CD14-positive monocyte (primary cell): Measurements from ENCODE around the gene NFKB1. TPM values are rescaled to one million over a fixed set of nuclear protein-coding genes. Genes with fewer than 3 reads are reported as not detected.
A peak's percentile ranks its signal among the peaks of the same experiment; 100 is the strongest.

Experiments
- DNase-seq, 3 donors: peaks; one replicate each; pipeline ENCODE4 v3.0.0-alpha.2; 2011 to 2022
- H2AFZ ChIP-seq: 2 replicates; pipeline ENCODE4 v1.6.0; 2012; ENCODE audit warnings: mild to moderate bottlenecking, low read depth, low read length, inconsistent platforms; ENCODE audit not compliant: insufficient read depth, poor library complexity, severe bottlenecking
- H3K27ac ChIP-seq, 2 donors: 1 replicate in 1 of 2; 2 replicates in 1 of 2; pipeline ENCODE4 v1.5.1; 2012 to 2013; ENCODE audit warnings: low read length in 2 of 2, control low read depth in 1 of 2, inconsistent platforms in 1 of 2, low read depth in 1 of 2, mild to moderate bottlenecking in 1 of 2
- H3K27me3 ChIP-seq, 2 donors: one replicate each; pipeline versions ENCODE4 v1.6.0 to v1.6.1; 2011 to 2013; ENCODE audit warnings: low read length in 2 of 2; ENCODE audit not compliant: control insufficient read depth in 2 of 2, insufficient read depth in 2 of 2
- H3K36me3 ChIP-seq, 2 donors: replicated peaks in 1 of 2; 1 replicate in 1 of 2; 2 replicates in 1 of 2; pipeline versions ENCODE4 v1.5.1 to v1.6.1; 2012 to 2013; ENCODE audit warnings: low read length in 2 of 2, control low read depth in 1 of 2, inconsistent platforms in 1 of 2, mild to moderate bottlenecking in 1 of 2; ENCODE audit not compliant: insufficient read depth in 2 of 2, control insufficient read depth in 1 of 2
- H3K4me1 ChIP-seq, 2 donors: 1 replicate in 1 of 2; 2 replicates in 1 of 2; pipeline versions ENCODE4 v1.5.1 to v1.6.1; 2012 to 2013; ENCODE audit warnings: low read length in 2 of 2, control low read depth in 1 of 2, inconsistent platforms in 1 of 2, mild to moderate bottlenecking in 1 of 2, moderate library complexity in 1 of 2; ENCODE audit not compliant: insufficient read depth in 2 of 2, control insufficient read depth in 1 of 2
- H3K4me2 ChIP-seq: replicated peaks from 2 replicates; pipeline ENCODE3; 2012; ENCODE audit warnings: low read length, moderate library complexity, mild to moderate bottlenecking; ENCODE audit not compliant: poor library complexity, severe bottlenecking; ENCODE audit errors: extremely low read depth
- H3K4me3 ChIP-seq, 3 experiments: fragments of 200-600 bp in 1 of 3; sonication (generic) in 1 of 3; replicated peaks in 1 of 3; 1 replicate in 2 of 3; 2 replicates in 1 of 3; pipeline ENCODE4 v1.5.1; 2011 to 2013; ENCODE audit warnings: low read length in 3 of 3, mild to moderate bottlenecking in 3 of 3, control low read depth in 2 of 3, low read depth in 2 of 3, inconsistent platforms in 1 of 3, moderate library complexity in 1 of 3
- H3K79me2 ChIP-seq: 2 replicates; pipeline ENCODE4 v1.6.0; 2012; ENCODE audit warnings: mild to moderate bottlenecking, control low read depth, inconsistent platforms, low read length, moderate library complexity; ENCODE audit not compliant: insufficient read depth
- H3K9ac ChIP-seq: 2 replicates; pipeline ENCODE4 v1.6.0; 2017; ENCODE audit warnings: low read length, mild to moderate bottlenecking; ENCODE audit not compliant: insufficient read depth, poor library complexity, severe bottlenecking
- H3K9me3 ChIP-seq, 2 donors: replicated peaks in 1 of 2; 1 replicate in 1 of 2; 2 replicates in 1 of 2; pipeline versions ENCODE4 v1.5.1 to v1.6.1; 2012 to 2013; ENCODE audit warnings: low read length in 2 of 2, control low read depth in 1 of 2; ENCODE audit not compliant: control insufficient read depth in 1 of 2, insufficient read depth in 1 of 2
- H4K20me1 ChIP-seq: 2 replicates; pipeline ENCODE4 v1.6.0; 2012; ENCODE audit warnings: mild to moderate bottlenecking, low read length, control low read depth, moderate library complexity; ENCODE audit not compliant: insufficient read depth
- H3K27ac Mint-ChIP-seq, 7 donors: one replicate each; pipeline ENCODE4 v1.8.0; 2020; ENCODE audit warnings: mild to moderate bottlenecking in 7 of 7, mixed read lengths in 7 of 7, moderate library complexity in 6 of 7, inconsistent platforms in 2 of 7
- H3K27me3 Mint-ChIP-seq, 3 donors: one replicate each; pipeline ENCODE4 v1.8.0; 2021 to 2022; ENCODE audit warnings: low read depth in 3 of 3, mild to moderate bottlenecking in 3 of 3, mixed read lengths in 3 of 3, moderate library complexity in 3 of 3, inconsistent platforms in 1 of 3
- H3K36me3 Mint-ChIP-seq, 2 donors: one replicate each; pipeline ENCODE4 v1.8.0; 2020; ENCODE audit warnings: mixed read lengths in 2 of 2, inconsistent platforms in 1 of 2, mild to moderate bottlenecking in 1 of 2
- H3K4me1 Mint-ChIP-seq: one replicate; pipeline ENCODE4 v1.8.0; 2020; ENCODE audit warnings: mild to moderate bottlenecking, mixed read lengths
- H3K4me3 Mint-ChIP-seq, 2 donors: one replicate each; pipeline ENCODE4 v1.8.0; 2020; ENCODE audit warnings: mild to moderate bottlenecking in 2 of 2, mixed read lengths in 2 of 2, moderate library complexity in 1 of 2
- H3K9me3 Mint-ChIP-seq, 7 donors: one replicate each; pipeline ENCODE4 v1.8.0; 2020 to 2022; ENCODE audit warnings: mixed read lengths in 7 of 7, mild to moderate bottlenecking in 6 of 7, moderate library complexity in 6 of 7, inconsistent platforms in 2 of 7
- CTCF ChIP-seq: fragments of 200-600 bp; IDR thresholded peaks from one replicate; pipeline ENCODE4 v1.8.0; 2022; ENCODE audit warnings: antibody characterized with exemption, mild to moderate bottlenecking
- WGBS: methylation state at CpG from one replicate; pipeline ENCODE4 v1.1.5; 2013; ENCODE audit warnings: missing lambda C conversion rate; ENCODE audit not compliant: insufficient coverage; 5-methylcytosine and 5-hydroxymethylcytosine counted together
- intact Hi-C, 2 donors: fragments of 100-400 bp; cut with micrococcal nuclease; formaldehyde crosslinking; loops; one replicate each; pipeline versions ENCODE4 v1.15.0 to v1.15.1; 2023
- polyA plus RNA-seq, 3 donors: library from polyadenylated mRNA; depleted of rRNA in 1 of 3; unstranded in 2 of 3; stranded (reverse) in 1 of 3; fragments of 300-500 nt in 2 of 3; fragments of >200 nt in 1 of 3; fragmentation: Illumina TruSeq in 2 of 3; gene quantifications; 1 replicate in 2 of 3; 2 replicates in 1 of 3; pipeline ENCODE4 v1.2.3, GENCODE V29; 2012 to 2021

Gene NFKB1
- polyA plus RNA-seq, 3 donors = 9.0 to 34.4 (median 17.8) TPM

- intact Hi-C loops = no loop called here
These were observed 50.9 kb downstream of the NFKB1 start for GRCh38 chr4:102551958-102552565.

GRCh38 chr4:102552781-102553180 lies 51.6 kb downstream of the NFKB1 start:
- Histone ChIP-seq H3K4me3 (no peak overlapping the region), H3K9ac (no peak overlapping the region), H2AFZ (no peak overlapping the region), H3K9me3 (no peaks in the 10 kb centered on the region), H3K4me1 (no peaks in the 10 kb centered on the region), H4K20me1 (peaks cover 92% of the 10 kb centered on the region), H3K27me3 (no peaks in the 10 kb centered on the region), H3K27ac (no peak overlapping the region), H3K79me2 (peaks cover 8% of the 10 kb centered on the region), H3K36me3 (peaks cover 32 to 80% of the 10 kb centered on the region in 2 donors), H3K4me2 (no peak overlapping the region)
- no peak for TF ChIP-seq CTCF
- Mint-ChIP-seq H3K27me3 (no peaks in the 10 kb centered on the region), H3K4me1 (no peaks in the 10 kb centered on the region), H3K4me3 (no peak overlapping the region), H3K36me3 (peaks cover 35 to 47% of the 10 kb centered on the region in 2 donors), H3K27ac (peak overlapping the region in 2 of 7 donors; percentile 15 to 40), H3K9me3 (no peaks in the 10 kb centered on the region)
- WGBS = no CpG with 5 or more reads among the region's 1 CpG
- intact Hi-C loops = no loop called here
- no peak for DNase-seq

More at GRCh38 chr4:102551958-102552565, 50.9 kb downstream of the NFKB1 start:
- no peaks in the 10 kb centered on the region for H3K27me3 ChIP-seq
- H3K27ac ChIP-seq = no peak overlapping the region
- no peaks in the 10 kb centered on the region for H3K9me3 ChIP-seq
- Mint-ChIP-seq H3K27ac (peak overlapping the region in 3 of 7 donors; percentile 0 to 8 (median 6)), H3K9me3 (no peaks in the 10 kb centered on the region), H3K4me3 (no peak overlapping the region), H3K4me1 (no peaks in the 10 kb centered on the region), H3K27me3 (no peaks in the 10 kb centered on the region), H3K36me3 (peaks cover 38 to 50% of the 10 kb centered on the region in 2 donors)
- peaks cover 8% of the 10 kb centered on the region for H3K79me2 ChIP-seq
- H3K9ac ChIP-seq = no peak overlapping the region
- no peak overlapping the region for H3K4me2 ChIP-seq
- no peak overlapping the region for H3K4me3 ChIP-seq
- DNase-seq = no peak
- no peaks in the 10 kb centered on the region for H3K4me1 ChIP-seq
- no peak for TF ChIP-seq CTCF
- WGBS = 98% methylated on average over 4 of the region's 4 CpGs
- peaks cover 32 to 81% of the 10 kb centered on the region in 2 donors for H3K36me3 ChIP-seq
- no peak overlapping the region for H2AFZ ChIP-seq
- H4K20me1 ChIP-seq = peaks cover 92% of the 10 kb centered on the region
